Activated T-helper 2 cell treated with anti-CD3 and anti-CD28 coated beads, Interferon-gamma antibody, Interleukin-2, Interleukin-4, amounts not matched to agents 10 μg/mL and 5 μg/mL and 100 μg/mL, durations not matched to agents 14 hours and 24 hours and 36 hours (primary cell): ENCODE data around the gene RREB1. TPM values are rescaled to one million over a fixed set of nuclear protein-coding genes. Genes with fewer than 3 reads are reported as not detected.

ENCODE experiments used
- DNase-seq: peaks from one replicate; pipeline ENCODE4 v3.0.0; 2021; ENCODE audit warnings: low spot score
- H3K27ac Mint-ChIP-seq: one replicate; pipeline ENCODE4 v1.8.0; 2021; ENCODE audit warnings: mixed read lengths
- H3K27me3 Mint-ChIP-seq: one replicate; pipeline ENCODE4 v1.8.0; 2021; ENCODE audit warnings: low read depth, mixed read lengths
- H3K36me3 Mint-ChIP-seq: one replicate; pipeline ENCODE4 v1.8.0; 2021; ENCODE audit warnings: low read depth, mixed read lengths
- H3K4me1 Mint-ChIP-seq: one replicate; pipeline ENCODE4 v1.8.0; 2021; ENCODE audit warnings: low read depth, mixed read lengths
- H3K4me3 Mint-ChIP-seq: one replicate; pipeline ENCODE4 v1.8.0; 2021; ENCODE audit warnings: low read depth, mild to moderate bottlenecking, moderate library complexity, mixed read lengths
- H3K9me3 Mint-ChIP-seq: one replicate; pipeline ENCODE4 v1.8.0; 2021; ENCODE audit warnings: mixed read lengths
- intact Hi-C: fragments of 100-400 bp; cut with micrococcal nuclease; formaldehyde crosslinking; loops from one replicate; pipeline ENCODE4 v1.15.1; 2023
- total RNA-seq: library from RNA; stranded (reverse); gene quantifications from 2 replicates; pipeline ENCODE4 v1.2.3, GENCODE V29; 2022

RREB1 gene
- total RNA-seq, 1 donor from 2014 or later: 23.1 TPM

- DNase-seq: no peak
- Mint-ChIP-seq H3K4me1 (peaks cover 74% of the 10 kb centered on the region), H3K27me3 (no peaks in the 10 kb centered on the region), H3K36me3 (peaks cover 37% of the 10 kb centered on the region), H3K27ac (no peak overlapping the region), H3K9me3 (no peaks in the 10 kb centered on the region), H3K4me3 (no peak overlapping the region)
- intact Hi-C loops: loop anchor here (10.0 kb wide), 1 partner anchor 338 kb away; no protein-coding TSS in a partner anchor
These were observed 24.8 kb downstream of the RREB1 start for GRCh38 chr6:7132398-7133035.

DNA sequence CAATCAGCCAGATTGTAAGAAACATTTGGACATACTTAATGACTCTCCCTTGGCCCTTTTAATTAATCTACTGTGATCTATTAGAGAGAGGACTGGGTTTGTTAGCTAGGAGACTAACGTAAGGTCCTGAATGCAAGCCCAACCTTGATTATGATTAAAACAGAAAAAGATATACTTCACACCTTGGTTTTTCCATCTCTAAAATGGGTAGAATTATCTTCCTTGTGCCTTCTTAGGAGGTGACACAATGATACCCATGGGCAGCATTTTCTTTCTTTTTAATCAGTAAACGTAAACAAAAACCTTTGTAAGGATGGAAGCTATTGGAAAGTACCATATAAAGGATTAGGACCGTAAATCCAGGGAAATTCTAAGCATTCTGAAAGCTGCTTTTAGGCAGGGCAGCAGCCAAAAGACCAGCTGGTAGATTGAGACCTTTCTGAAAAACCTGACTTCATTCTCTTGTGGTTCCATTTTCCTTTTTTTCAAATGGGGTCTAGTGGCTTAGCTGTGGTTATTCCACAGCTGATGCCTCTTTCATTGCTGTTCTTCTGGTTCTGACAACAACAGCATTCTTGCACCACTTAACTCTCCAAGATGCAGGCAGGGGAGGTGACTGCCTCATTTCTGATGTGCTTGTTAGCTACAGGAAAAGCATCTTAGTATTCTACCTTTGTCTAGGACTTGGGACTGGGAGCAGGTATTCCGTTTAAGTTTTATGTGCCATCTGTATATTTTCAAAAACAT, 27.4 kb downstream of the RREB1 start:
- Mint-ChIP-seq H3K36me3 (peaks cover 20% of the 10 kb centered on the region), H3K9me3 (no peaks in the 10 kb centered on the region), H3K4me3 (peak overlapping the region; percentile 2), H3K27ac (no peak overlapping the region), H3K27me3 (no peaks in the 10 kb centered on the region), H3K4me1 (peaks cover 69% of the 10 kb centered on the region)
- intact Hi-C loops: loop anchor here (5.0 to 10.0 kb wide), 3 partner anchors 107 to 478 kb away; no protein-coding TSS in a partner anchor
- DNase-seq: no peak

- peaks cover 18% of the 10 kb centered on the region for H3K36me3 Mint-ChIP-seq
- no peak for DNase-seq
- intact Hi-C loops: loop anchor here (2.0 to 10.0 kb wide), 4 partner anchors 19 to 478 kb away; no protein-coding TSS in a partner anchor
- H3K27me3 Mint-ChIP-seq: no peaks in the 10 kb centered on the region
- H3K4me1 Mint-ChIP-seq: peaks cover 70% of the 10 kb centered on the region
- H3K27ac Mint-ChIP-seq: no peak overlapping the region
- peak overlapping the region; percentile 2 for H3K4me3 Mint-ChIP-seq
- no peaks in the 10 kb centered on the region for H3K9me3 Mint-ChIP-seq
These were observed 28.0 kb downstream of the RREB1 start for GRCh38 chr6:7135755-7136154.

DNA sequence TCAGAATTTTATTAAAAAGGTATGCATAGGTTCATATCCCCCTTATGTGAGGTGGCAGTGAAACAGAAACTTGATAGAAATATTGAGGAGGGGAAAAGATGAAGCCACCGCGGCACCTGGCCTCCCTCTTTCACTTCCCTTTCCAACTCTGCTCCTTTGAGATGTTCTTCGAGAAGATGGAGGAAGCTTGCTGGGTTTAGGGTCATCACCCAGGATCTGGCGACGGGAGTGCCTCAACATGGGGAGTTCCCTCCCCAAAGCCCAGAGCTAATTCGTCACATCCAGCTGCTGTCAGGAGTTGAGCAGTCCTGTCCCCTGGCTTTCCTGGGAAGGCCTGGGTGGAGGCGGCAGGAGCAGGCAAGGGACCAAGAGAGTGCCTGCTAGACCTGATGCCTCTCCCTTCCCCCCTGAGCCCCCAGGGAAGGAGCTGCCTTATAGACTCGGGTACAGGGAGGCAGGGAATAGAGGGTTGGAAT, 29.1 kb downstream of the RREB1 start:
- H3K4me1 Mint-ChIP-seq: peaks cover 66% of the 10 kb centered on the region
- no peak for DNase-seq
- H3K4me3 Mint-ChIP-seq: peak overlapping the region; percentile 84
- no peaks in the 10 kb centered on the region for H3K9me3 Mint-ChIP-seq
- peaks cover 18% of the 10 kb centered on the region for H3K36me3 Mint-ChIP-seq
- intact Hi-C loops: loop anchor here (1.0 to 10.0 kb wide), 6 partner anchors 11 to 480 kb away; no protein-coding TSS in a partner anchor
- H3K27me3 Mint-ChIP-seq: no peaks in the 10 kb centered on the region
- H3K27ac Mint-ChIP-seq: peak overlapping the region; percentile 99

GRCh38 chr6:7137335-7138045, 29.7 kb downstream of the RREB1 start:
- Mint-ChIP-seq H3K36me3 (peaks cover 15% of the 10 kb centered on the region), H3K27me3 (no peaks in the 10 kb centered on the region)

GRCh38 chr6:7138046-7138531, 30.3 kb downstream of the RREB1 start:
- no peak for DNase-seq
- intact Hi-C loops: loop anchor here (5.0 to 10.0 kb wide), 3 partner anchors 104 to 481 kb away; no protein-coding TSS in a partner anchor
- Mint-ChIP-seq H3K9me3 (no peaks in the 10 kb centered on the region), H3K36me3 (peaks cover 9% of the 10 kb centered on the region), H3K4me1 (peaks cover 61% of the 10 kb centered on the region), H3K4me3 (peak overlapping the region; percentile 84), H3K27me3 (no peaks in the 10 kb centered on the region), H3K27ac (peak overlapping the region; percentile 99)

More at GRCh38 chr6:7137335-7138045, 29.7 kb downstream of the RREB1 start:
- Mint-ChIP-seq H3K4me1 (peaks cover 63% of the 10 kb centered on the region), H3K9me3 (no peaks in the 10 kb centered on the region), H3K4me3 (peak overlapping the region; percentile 84), H3K27ac (peak overlapping the region; percentile 99)
- intact Hi-C loops: loop anchor here (1.0 to 10.0 kb wide), 6 partner anchors 11 to 480 kb away; no protein-coding TSS in a partner anchor
- peak; percentile 66 for DNase-seq

- Mint-ChIP-seq H3K9me3 (no peaks in the 10 kb centered on the region), H3K27me3 (no peaks in the 10 kb centered on the region), H3K36me3 (peaks cover 4% of the 10 kb centered on the region), H3K4me1 (peaks cover 63% of the 10 kb centered on the region), H3K27ac (peak overlapping the region; percentile 99), H3K4me3 (peak overlapping the region; percentile 46)
- intact Hi-C loops: loop anchor here (5.0 to 10.0 kb wide), 3 partner anchors 103 to 482 kb away; no protein-coding TSS in a partner anchor
- no peak for DNase-seq
These were observed 31.2 kb downstream of the RREB1 start for GRCh38 chr6:7138921-7139358.

DNA sequence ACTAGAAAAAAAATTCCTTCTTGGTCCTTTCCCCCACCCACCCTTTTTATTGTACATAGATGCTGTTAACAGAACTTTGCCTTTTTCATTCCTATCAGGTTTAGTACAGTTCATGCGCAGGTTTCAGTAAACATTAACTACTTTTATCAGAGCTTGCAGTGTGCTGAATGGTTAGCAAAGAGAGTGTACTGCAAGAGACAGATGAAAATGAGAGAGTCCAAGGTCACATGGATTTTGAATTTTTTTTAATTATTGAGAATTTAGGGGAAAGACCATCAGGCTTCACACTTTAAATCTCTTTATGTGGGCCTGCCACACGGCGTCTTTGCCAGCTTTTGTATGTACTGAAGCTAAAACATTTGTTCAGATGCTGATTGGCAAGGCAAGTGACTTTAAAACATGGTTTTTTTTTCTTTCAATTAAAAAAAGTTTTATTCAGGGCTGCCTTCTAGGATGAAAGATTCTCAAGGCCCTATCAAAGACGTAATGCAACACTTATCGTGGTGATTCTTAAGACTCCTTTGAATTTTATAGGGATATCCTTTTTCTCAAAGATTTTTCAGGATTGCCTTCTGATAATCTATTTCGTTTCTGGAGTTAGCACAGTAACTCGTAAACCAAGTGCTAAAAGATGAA, 32.2 kb downstream of the RREB1 start:
- Mint-ChIP-seq H3K27me3 (no peaks in the 10 kb centered on the region), H3K4me3 (peak overlapping the region; percentile 77), H3K36me3 (peaks cover 3% of the 10 kb centered on the region), H3K27ac (peak overlapping the region; percentile 80), H3K4me1 (peaks cover 60% of the 10 kb centered on the region), H3K9me3 (no peaks in the 10 kb centered on the region)
- no peak for DNase-seq
- intact Hi-C loops: loop anchor here (5.0 to 10.0 kb wide), 3 partner anchors 102 to 483 kb away; no protein-coding TSS in a partner anchor

DNA sequence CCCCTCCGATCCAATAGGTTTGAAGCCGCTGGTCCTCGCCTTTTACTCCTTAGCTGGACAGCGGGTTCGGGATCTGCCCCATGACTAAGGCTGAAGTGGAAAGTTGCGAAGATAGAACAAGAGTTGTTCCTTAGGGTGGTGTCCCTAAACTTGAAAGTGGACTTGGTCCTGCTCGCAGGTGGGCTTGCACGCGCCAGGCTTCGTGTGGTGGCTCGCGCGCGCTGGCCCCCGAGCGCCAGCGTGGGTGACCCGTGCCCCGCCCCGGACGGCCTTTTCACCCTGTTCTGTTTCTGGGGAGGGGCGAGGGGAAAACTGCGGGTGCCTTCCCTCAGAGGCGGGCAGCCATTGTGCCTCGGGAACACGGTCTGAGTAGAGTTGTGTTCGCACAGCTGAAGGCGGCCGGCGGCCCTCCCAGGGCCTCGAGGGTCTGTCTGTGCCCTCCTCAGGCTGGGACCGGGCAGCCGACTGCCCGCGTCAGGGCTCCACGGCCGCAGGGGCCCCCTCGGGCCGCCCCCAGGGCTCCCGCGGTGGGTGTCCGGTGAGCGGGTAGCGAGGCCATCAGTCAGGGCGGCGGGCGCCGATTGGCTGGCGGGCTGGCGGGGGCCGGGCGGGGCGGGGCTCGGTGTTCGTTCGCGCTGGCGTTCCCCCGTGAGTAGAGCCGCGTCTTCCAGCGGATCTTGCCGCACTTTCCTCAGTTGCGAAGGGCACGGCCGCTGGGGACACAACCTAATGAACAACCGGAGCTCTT, 33.0 kb downstream of the RREB1 start:
- intact Hi-C loops: no loop called here
- Mint-ChIP-seq H3K9me3 (no peaks in the 10 kb centered on the region), H3K4me3 (peak overlapping the region; percentile 82)

DNA sequence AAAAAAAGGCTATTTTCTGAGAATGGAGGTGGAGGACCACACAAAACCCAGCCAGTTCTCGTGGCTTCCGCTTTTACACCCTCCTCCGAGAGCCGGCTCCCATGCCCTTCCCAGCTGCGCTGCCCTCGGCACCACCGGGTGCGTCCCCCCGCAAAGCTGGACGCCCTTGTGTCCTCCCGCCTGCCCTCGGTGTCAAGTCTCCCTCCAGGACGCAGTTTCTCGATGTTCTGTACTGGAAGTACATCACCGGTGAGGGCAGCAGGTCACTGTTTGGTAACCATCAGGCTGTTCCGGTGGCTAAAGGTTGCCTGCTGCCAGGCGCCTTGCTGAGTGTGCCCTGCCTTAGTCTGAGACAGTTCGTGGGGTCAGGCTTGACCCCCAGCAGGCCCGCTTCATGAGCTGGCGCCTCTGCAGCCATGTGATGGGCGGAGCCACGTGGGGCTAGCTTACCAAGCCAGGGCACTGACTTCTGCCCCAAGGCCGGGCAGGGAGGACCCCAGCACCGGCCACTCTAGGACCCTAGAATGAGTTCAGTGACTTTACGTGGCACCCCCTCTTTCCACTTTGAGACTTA, 34.6 kb downstream of the RREB1 start:
- Mint-ChIP-seq H3K4me1 (peaks cover 65% of the 10 kb centered on the region), H3K27me3 (no peaks in the 10 kb centered on the region), H3K4me3 (peak overlapping the region; percentile 47), H3K27ac (no peak overlapping the region), H3K36me3 (peaks cover 9% of the 10 kb centered on the region), H3K9me3 (no peaks in the 10 kb centered on the region)
- no peak for DNase-seq
- intact Hi-C loops: no loop called here

More for the DNA sequence above, 33.0 kb downstream of the RREB1 start:
- Mint-ChIP-seq H3K27me3 (no peaks in the 10 kb centered on the region), H3K4me1 (peaks cover 60% of the 10 kb centered on the region), H3K36me3 (peaks cover 9% of the 10 kb centered on the region), H3K27ac (peak overlapping the region; percentile 80)
- DNase-seq: peak; percentile 75

- H3K4me1 Mint-ChIP-seq: peaks cover 65% of the 10 kb centered on the region
- H3K36me3 Mint-ChIP-seq: peaks cover 14% of the 10 kb centered on the region
- H3K4me3 Mint-ChIP-seq: peak overlapping the region; percentile 44
- no peaks in the 10 kb centered on the region for H3K9me3 Mint-ChIP-seq
- intact Hi-C loops: no loop called here
- H3K27ac Mint-ChIP-seq: no peak overlapping the region
- no peak for DNase-seq
- no peaks in the 10 kb centered on the region for H3K27me3 Mint-ChIP-seq
These were observed 35.2 kb downstream of the RREB1 start for GRCh38 chr6:7142918-7143475.
